K562 (cell line): ENCODE results near the gene RIN3. TPM values are rescaled to one million over a fixed set of nuclear protein-coding genes. Genes with fewer than 3 reads are reported as not detected.

ENCODE experiments used
- BACH1 ChIP-seq: fragments of 200-800 bp; sonication (Bioruptor generic); IDR thresholded peaks from 2 replicates; pipeline ENCODE4 v1.6.1; 2016; ENCODE audit warnings: missing genetic modification characterization, missing compliant biosample characterization
- NRF1 ChIP-seq, 2 experiments: fragments of 450-650 bp; IDR thresholded peaks in 1 of 2; conservative IDR thresholded peaks in 1 of 2; 2 replicates each; pipeline ENCODE4 v1.6.1; 2014; ENCODE audit warnings: mild to moderate bottlenecking in 2 of 2
- PHB ChIP-seq: fragments of 250-450 bp; sonication (Bioruptor Pico); IDR thresholded peaks from 2 replicates; pipeline ENCODE4 v1.5.0; 2021
- PHF20 ChIP-seq: fragments of 450-650 bp; IDR thresholded peaks from 2 replicates; pipeline ENCODE4 v1.6.1; 2018; ENCODE audit not compliant: partially characterized antibody
- SRF ChIP-seq, 2 experiments: fragments of 250-450, 450-650 bp in 1 of 2; sonication (Bioruptor Pico) in 1 of 2; sonication (generic) in 1 of 2; formaldehyde crosslinking; IDR thresholded peaks; 2 replicates each; pipeline versions ENCODE4 v1.5.0 to v1.5.1; 2020 to 2022; ENCODE audit warnings: mild to moderate bottlenecking in 1 of 2, missing genetic modification reagents in 1 of 2
- SUPT5H ChIP-seq: fragments of 450-650 bp; IDR thresholded peaks from 2 replicates; pipeline ENCODE4 v1.6.1; 2016
- ZNF57 ChIP-seq: fragments of 450-650 bp; formaldehyde crosslinking; IDR thresholded peaks from 2 replicates; pipeline ENCODE4 v1.4.0; 2020; ENCODE audit warnings: mild to moderate bottlenecking, moderate library complexity
- polyA plus RNA-seq, 8 experiments: library from polyadenylated mRNA; depleted of rRNA in 4 of 8; stranded (reverse) in 5 of 8; unstranded in 3 of 8; fragments of >200 nt; fragmentation: Nextera tagmentation in 2 of 8; fragmentation: Illumina TruSeq in 1 of 8; extraction: Ambion mirVana in 2 of 8; extraction: Trizol in 1 of 8; gene quantifications; 2 replicates each; pipeline versions ENCODE4 v1.2.1 to v1.2.3, GENCODE V29; 2011 to 2014; ENCODE audit warnings: inconsistent platforms in 1 of 8, missing spikeins in 1 of 8
- total RNA-seq, 7 experiments: library from RNA; depleted of rRNA in 6 of 7; stranded (reverse); fragments of >200 nt in 6 of 7; fragmentation: Illumina TruSeq in 2 of 7; extraction: Trizol in 2 of 7; gene quantifications; 2 replicates each; pipeline versions ENCODE4 v1.2.1 to v1.2.3, GENCODE V29; 2011 to 2021; ENCODE audit warnings: low replicate concordance in 1 of 7
- TF ChIP-seq, protein P1 (sequence below): fragments of 250-450 bp; sonication (Bioruptor Pico); IDR thresholded peaks from 2 replicates; pipeline ENCODE4 v1.4.0; 2020; ENCODE audit warnings: mild to moderate bottlenecking, moderate library complexity, borderline replicate concordance
- TF ChIP-seq, protein P2 (sequence below): IDR thresholded peaks from 2 replicates; pipeline ENCODE4 v1.6.1; 2011; ENCODE audit warnings: borderline replicate concordance, low read depth, mild to moderate bottlenecking, moderate library complexity, low read length; ENCODE audit not compliant: insufficient read depth, poor library complexity, severe bottlenecking

RIN3 gene
- total and polyA plus RNA-seq, 9 of the 15 experiments (the other 6 are each of a cell fraction or from before 2014, with no cell fraction given): 0.01 to 0.49 (median 0.08) TPM; not detected in 5

- TF ChIP-seq, protein P1, sequence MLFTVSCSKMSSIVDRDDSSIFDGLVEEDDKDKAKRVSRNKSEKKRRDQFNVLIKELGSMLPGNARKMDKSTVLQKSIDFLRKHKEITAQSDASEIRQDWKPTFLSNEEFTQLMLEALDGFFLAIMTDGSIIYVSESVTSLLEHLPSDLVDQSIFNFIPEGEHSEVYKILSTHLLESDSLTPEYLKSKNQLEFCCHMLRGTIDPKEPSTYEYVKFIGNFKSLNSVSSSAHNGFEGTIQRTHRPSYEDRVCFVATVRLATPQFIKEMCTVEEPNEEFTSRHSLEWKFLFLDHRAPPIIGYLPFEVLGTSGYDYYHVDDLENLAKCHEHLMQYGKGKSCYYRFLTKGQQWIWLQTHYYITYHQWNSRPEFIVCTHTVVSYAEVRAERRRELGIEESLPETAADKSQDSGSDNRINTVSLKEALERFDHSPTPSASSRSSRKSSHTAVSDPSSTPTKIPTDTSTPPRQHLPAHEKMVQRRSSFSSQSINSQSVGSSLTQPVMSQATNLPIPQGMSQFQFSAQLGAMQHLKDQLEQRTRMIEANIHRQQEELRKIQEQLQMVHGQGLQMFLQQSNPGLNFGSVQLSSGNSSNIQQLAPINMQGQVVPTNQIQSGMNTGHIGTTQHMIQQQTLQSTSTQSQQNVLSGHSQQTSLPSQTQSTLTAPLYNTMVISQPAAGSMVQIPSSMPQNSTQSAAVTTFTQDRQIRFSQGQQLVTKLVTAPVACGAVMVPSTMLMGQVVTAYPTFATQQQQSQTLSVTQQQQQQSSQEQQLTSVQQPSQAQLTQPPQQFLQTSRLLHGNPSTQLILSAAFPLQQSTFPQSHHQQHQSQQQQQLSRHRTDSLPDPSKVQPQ (CRISPR knock-in tag): no peak
- no peak for TF ChIP-seq PHB (CRISPR knock-in tag)
- no peak for TF ChIP-seq BACH1 (tag)
- TF ChIP-seq NRF1 (conservative IDR thresholded peaks at IDR 0.05 in 1 of 2, IDR thresholded peaks at IDR 0.05 in 1 of 2): no peak
- TF ChIP-seq SUPT5H: no peak
- TF ChIP-seq ZNF57 (CRISPR knock-in tag): no peak
- TF ChIP-seq PHF20: no peak
- TF ChIP-seq SRF (CRISPR knock-in tag; IDR thresholded peaks at IDR 0.05): no peak
- TF ChIP-seq, protein P2, sequence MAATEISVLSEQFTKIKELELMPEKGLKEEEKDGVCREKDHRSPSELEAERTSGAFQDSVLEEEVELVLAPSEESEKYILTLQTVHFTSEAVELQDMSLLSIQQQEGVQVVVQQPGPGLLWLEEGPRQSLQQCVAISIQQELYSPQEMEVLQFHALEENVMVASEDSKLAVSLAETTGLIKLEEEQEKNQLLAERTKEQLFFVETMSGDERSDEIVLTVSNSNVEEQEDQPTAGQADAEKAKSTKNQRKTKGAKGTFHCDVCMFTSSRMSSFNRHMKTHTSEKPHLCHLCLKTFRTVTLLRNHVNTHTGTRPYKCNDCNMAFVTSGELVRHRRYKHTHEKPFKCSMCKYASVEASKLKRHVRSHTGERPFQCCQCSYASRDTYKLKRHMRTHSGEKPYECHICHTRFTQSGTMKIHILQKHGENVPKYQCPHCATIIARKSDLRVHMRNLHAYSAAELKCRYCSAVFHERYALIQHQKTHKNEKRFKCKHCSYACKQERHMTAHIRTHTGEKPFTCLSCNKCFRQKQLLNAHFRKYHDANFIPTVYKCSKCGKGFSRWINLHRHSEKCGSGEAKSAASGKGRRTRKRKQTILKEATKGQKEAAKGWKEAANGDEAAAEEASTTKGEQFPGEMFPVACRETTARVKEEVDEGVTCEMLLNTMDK: no peak
Observed at GRCh38 chr14:92480856-92481255, 32.7 kb upstream of the RIN3 start (continued).
